ENCODE measurements around the gene FBXO2. TPM values are rescaled to one million over a fixed set of nuclear protein-coding genes. Genes with fewer than 3 reads are reported as not detected.
"Not testable (repeated sequence)": the region's sequence is repeated elsewhere in the genome, so short reads cannot be mapped to it uniquely, and the experiment has no call there.

The FBXO2 gene
- total RNA-seq, 4 donors from 2014 or later = 1.7 to 7.4 (median 2.8) TPM

DNA sequence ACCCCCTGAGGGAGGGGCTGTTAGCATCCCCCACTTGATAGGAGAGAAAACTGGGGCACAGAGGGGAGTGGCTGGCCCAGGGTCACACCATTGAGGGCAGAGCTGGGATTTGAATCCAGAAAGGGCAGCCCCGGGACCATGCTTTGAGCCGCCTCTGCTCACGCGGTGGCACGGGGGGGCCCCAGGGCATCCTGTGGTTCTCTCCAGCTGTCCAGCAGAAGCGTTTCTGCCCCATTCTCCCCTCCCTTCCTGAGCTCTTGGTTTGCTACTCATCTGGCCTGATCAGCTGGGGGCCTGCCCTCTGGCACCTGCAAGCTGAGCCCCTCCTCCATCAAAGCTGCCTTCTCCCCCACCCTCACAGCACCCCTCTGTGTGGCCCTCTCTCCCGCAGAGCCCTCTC lies 37.5 kb downstream of the FBXO2 start:
- Histone ChIP-seq H3K4me3 (no peak overlapping the region), H3K4me1 (no peaks in the 10 kb centered on the region), H3K27ac (no peak overlapping the region), H3K27me3 (no peaks in the 10 kb centered on the region), H3K9me3 (no peaks in the 10 kb centered on the region), H3K36me3 (no peaks in the 10 kb centered on the region)
- DNase-seq = no peak
- TF ChIP-seq, protein P1, sequence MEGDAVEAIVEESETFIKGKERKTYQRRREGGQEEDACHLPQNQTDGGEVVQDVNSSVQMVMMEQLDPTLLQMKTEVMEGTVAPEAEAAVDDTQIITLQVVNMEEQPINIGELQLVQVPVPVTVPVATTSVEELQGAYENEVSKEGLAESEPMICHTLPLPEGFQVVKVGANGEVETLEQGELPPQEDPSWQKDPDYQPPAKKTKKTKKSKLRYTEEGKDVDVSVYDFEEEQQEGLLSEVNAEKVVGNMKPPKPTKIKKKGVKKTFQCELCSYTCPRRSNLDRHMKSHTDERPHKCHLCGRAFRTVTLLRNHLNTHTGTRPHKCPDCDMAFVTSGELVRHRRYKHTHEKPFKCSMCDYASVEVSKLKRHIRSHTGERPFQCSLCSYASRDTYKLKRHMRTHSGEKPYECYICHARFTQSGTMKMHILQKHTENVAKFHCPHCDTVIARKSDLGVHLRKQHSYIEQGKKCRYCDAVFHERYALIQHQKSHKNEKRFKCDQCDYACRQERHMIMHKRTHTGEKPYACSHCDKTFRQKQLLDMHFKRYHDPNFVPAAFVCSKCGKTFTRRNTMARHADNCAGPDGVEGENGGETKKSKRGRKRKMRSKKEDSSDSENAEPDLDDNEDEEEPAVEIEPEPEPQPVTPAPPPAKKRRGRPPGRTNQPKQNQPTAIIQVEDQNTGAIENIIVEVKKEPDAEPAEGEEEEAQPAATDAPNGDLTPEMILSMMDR (IDR thresholded peaks at IDR 0.05) = no peak
- TF ChIP-seq POLR2A (IDR thresholded peaks at IDR 0.05) = no peak

DNA sequence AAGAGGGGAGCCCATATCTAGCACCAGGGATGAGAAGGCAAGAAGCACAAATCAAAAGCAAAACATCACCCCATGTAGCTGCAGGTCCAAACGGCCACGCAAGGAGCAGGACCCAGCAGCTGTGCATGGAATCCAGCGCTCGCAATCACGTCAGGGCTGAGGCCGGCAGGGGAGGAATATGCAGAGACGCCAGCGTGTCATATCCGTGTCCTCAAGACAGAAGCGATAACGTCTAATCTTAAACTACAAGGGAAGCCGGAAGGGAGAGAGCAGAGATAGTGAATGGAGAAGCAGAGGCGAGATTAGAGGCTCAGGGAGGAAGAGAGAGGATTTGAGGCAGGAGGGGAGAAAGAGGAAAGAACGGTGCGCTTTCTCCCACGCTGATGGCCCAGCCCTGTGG lies 39.1 kb downstream of the FBXO2 start:
- TF ChIP-seq, protein P1 (IDR thresholded peaks at IDR 0.05) = no peak
- TF ChIP-seq POLR2A (IDR thresholded peaks at IDR 0.05) = no peak
- Histone ChIP-seq H3K36me3 (no peaks in the 10 kb centered on the region), H3K9me3 (no peaks in the 10 kb centered on the region), H3K4me1 (no peaks in the 10 kb centered on the region), H3K27me3 (no peaks in the 10 kb centered on the region), H3K4me3 (no peak overlapping the region), H3K27ac (no peak overlapping the region)
- DNase-seq = no peak

DNA sequence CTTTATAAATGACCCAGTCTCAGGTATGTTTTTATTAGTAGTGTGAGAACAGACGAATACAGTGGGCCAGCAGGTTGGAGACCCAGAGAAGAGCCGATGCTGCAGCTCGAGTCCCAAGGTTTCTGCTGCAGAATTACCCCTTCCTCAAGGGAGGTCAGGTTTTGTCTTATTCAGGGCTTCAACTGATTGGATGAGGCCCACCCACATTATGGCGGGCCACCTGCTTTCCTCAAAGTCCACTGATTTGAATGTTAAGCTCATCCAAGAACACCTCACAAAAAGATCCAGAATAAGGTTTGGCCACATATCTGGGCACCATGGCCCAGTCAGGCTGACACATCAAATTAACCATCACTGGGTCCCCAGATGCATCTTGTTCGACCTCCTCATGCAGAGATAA lies 40.9 kb downstream of the FBXO2 start:
- Histone ChIP-seq H3K9me3 (no peaks in the 10 kb centered on the region), H3K4me1 (no peaks in the 10 kb centered on the region), H3K4me3 (no peak overlapping the region), H3K27me3 (no peaks in the 10 kb centered on the region), H3K27ac (no peak overlapping the region), H3K36me3 (no peaks in the 10 kb centered on the region)
- no peak for DNase-seq
- TF ChIP-seq POLR2A (IDR thresholded peaks at IDR 0.05) = no peak
- TF ChIP-seq, protein P1 (IDR thresholded peaks at IDR 0.05) = no peak

DNA sequence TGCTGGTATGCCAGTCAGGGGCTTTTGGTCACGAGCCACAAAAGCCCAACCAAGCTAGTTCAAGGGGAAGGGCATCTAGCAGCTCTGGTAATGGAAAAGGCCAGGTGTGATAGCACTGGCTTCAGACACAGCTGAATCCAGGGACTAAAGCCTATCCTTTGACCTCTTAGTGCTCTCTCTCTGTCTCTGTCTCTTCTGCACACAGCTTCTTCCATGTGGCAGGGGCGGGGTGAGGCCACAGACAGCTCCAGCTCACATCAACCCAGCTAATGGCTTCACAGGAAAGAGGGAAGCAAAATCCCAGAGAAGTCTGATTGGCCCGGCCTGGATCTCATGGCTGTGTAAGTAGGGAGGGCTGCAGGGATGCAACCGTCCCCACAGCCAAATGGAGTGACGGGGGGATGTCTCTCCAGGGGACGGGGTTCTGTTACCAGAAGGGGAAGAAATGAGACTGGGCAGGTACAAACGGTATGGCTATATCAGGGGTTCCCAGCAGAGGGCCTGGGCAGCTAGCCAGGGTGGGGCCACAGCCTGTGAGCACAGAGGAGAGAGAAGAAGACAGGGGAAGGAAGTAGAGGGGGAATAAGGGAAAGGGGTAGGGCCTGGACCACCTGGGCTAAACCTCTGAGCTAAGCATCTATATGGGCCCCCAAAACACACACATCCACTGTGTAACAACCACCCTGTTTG lies 42.4 kb downstream of the FBXO2 start:
- H3K9me3 ChIP-seq = peaks cover 0 to under 1% (median 0%) of the 10 kb centered on the region in 4 donors
- TF ChIP-seq POLR2A (IDR thresholded peaks at IDR 0.05) = no peak
- TF ChIP-seq, protein P1 (IDR thresholded peaks at IDR 0.05) = no peak
- no peak overlapping the region for H3K4me3 ChIP-seq
- no peaks in the 10 kb centered on the region for H3K27me3 ChIP-seq
- no peak for DNase-seq
- H3K4me1 ChIP-seq = no peaks in the 10 kb centered on the region
- H3K36me3 ChIP-seq = no peaks in the 10 kb centered on the region
- no peak overlapping the region for H3K27ac ChIP-seq

DNA sequence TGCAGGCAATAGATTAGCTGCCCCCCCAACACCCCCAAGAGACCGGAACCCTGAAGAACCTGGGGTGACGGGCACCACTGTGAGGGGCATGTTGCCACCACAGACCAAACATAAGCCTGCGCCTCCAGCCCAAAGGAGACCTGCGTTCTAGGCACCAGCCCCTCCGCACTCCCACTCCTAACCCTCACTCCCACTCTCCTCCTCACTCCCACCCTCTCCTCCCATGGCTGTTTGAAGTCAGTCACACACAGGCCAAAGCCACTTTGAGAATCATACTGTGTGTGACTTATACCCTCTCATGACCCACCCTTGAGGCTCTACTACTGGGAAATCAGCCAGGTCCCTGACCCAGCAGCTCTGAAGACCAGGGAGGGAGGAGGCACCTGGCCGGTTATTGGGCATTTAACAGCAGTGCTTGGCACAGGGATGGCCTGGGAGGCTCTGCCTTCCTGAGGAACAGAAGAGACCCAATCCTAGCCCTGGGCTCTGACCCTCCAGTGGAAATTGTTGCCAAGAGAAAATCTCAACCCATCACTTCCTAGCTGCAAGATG lies 43.5 kb downstream of the FBXO2 start:
- TF ChIP-seq, protein P1 (IDR thresholded peaks at IDR 0.05) = no peak
- TF ChIP-seq POLR2A (IDR thresholded peaks at IDR 0.05) = no peak
- no peak for DNase-seq
- Histone ChIP-seq H3K36me3 (no peaks in the 10 kb centered on the region), H3K4me1 (no peaks in the 10 kb centered on the region), H3K27me3 (no peaks in the 10 kb centered on the region), H3K4me3 (no peak overlapping the region), H3K9me3 (peaks cover 0 to 5% (median 0%) of the 10 kb centered on the region in 4 donors), H3K27ac (no peak overlapping the region)

DNA sequence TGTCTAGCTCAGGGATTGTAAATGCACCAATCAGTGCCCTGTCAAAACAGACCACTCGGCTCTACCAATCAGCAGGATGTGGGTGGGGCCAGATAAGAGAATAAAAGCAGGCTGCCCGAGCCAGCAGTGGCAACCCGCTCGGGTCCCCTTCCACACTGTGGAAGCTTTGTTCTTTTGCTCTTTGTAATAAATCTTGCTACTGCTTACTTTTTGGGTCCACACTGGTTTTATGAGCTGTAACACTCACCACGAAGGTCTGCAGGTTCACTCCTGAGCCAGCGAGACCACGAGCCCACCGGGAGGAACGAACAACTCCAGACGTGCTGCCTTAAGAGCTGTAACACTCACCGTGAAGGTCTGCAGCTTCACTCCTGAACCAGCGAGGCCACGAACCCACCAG lies 44.9 kb downstream of the FBXO2 start:
- not testable (repeated sequence) for H3K36me3 ChIP-seq, DNase-seq, H3K4me1 ChIP-seq, H3K9me3 ChIP-seq, H3K27ac ChIP-seq, H3K4me3 ChIP-seq, H3K27me3 ChIP-seq

DNA sequence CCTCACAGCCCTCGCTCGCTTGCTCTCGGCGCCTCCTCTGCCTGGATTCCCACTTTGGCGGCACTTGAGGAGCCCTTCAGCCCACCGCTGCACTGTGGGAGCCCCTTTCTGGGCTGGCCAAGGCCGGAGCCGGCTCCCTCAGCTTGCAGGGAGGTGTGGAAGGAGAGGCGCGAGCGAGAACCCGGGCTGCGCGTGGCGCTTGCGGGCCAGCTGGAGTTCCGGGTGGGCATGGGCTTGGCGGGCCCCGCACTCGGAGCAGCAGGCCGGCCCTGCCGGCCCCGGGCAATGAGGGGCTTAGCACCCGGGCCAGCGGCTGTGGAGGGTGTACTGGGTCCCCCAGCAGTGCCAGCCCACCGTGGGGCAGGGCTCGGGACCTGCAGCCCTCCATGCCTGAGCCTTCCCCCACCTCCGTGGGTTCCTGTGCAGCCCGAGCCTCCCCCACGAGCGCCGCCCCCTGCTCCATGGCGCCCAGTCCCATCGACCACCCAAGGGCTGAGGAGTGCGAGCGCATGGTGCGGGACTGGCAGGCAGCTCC lies 45.6 kb downstream of the FBXO2 start:
- H3K9me3 ChIP-seq, DNase-seq, H3K4me3 ChIP-seq, H3K27me3 ChIP-seq, H3K4me1 ChIP-seq, H3K27ac ChIP-seq, H3K36me3 ChIP-seq: not testable (repeated sequence)

Data from Peyer's patch (tissue), 4 donors.